Fibroblast of villous mesenchyme (primary cell): ENCODE data around the gene ATOH1. TPM values are rescaled to one million over a fixed set of nuclear protein-coding genes. Genes with fewer than 3 reads are reported as not detected.

Source experiments
- DNase-seq: peaks from one replicate; pipeline ENCODE4 v3.0.0-alpha.2; 2010; ENCODE audit warnings: low read depth
- H3K4me3 ChIP-seq: 2 replicates; pipeline ENCODE4 v1.5.1; 2011; ENCODE audit warnings: low read depth, mild to moderate bottlenecking, low read length
- total RNA-seq: library from RNA; depleted of rRNA; stranded (reverse); fragments of >200 nt; gene quantifications from 2 replicates; pipeline ENCODE4 v1.2.3, GENCODE V29; 2012
- TF ChIP-seq, protein P1 (sequence below): IDR thresholded peaks from 2 replicates; pipeline ENCODE4 v1.5.1; 2012; ENCODE audit warnings: low read depth, mild to moderate bottlenecking, low read length; ENCODE audit not compliant: insufficient read depth

Gene ATOH1
- total RNA-seq, 1 donor: not detected

DNA sequence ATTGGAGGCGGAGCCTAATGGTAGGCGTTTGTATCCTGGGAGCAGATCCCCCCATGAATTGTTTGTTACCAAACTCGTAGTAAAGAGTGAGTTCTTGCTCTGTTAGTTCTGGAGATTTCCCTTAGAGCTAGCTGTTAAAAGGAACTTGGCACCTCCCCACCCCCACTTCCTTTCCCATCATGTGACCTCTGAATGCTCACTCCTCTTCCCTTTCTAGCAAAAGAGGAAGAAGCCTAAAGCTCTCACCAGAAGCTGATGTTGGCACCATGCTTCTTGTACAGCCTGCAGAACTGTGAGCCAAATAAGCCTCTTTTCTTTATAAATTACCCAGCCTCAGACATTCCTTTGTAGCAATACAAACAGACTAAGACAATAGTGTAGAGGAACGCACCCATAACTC lies 13.8 kb upstream of the ATOH1 start:
- TF ChIP-seq, protein P1, sequence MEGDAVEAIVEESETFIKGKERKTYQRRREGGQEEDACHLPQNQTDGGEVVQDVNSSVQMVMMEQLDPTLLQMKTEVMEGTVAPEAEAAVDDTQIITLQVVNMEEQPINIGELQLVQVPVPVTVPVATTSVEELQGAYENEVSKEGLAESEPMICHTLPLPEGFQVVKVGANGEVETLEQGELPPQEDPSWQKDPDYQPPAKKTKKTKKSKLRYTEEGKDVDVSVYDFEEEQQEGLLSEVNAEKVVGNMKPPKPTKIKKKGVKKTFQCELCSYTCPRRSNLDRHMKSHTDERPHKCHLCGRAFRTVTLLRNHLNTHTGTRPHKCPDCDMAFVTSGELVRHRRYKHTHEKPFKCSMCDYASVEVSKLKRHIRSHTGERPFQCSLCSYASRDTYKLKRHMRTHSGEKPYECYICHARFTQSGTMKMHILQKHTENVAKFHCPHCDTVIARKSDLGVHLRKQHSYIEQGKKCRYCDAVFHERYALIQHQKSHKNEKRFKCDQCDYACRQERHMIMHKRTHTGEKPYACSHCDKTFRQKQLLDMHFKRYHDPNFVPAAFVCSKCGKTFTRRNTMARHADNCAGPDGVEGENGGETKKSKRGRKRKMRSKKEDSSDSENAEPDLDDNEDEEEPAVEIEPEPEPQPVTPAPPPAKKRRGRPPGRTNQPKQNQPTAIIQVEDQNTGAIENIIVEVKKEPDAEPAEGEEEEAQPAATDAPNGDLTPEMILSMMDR: no peak
- no peak for DNase-seq
- H3K4me3 ChIP-seq: no peak overlapping the region

GRCh38 chr4:93825551-93826216 lies 2.9 kb upstream of the ATOH1 start:
- TF ChIP-seq, protein P1: no peak
- DNase-seq: no peak
- H3K4me3 ChIP-seq: no peak overlapping the region

DNA sequence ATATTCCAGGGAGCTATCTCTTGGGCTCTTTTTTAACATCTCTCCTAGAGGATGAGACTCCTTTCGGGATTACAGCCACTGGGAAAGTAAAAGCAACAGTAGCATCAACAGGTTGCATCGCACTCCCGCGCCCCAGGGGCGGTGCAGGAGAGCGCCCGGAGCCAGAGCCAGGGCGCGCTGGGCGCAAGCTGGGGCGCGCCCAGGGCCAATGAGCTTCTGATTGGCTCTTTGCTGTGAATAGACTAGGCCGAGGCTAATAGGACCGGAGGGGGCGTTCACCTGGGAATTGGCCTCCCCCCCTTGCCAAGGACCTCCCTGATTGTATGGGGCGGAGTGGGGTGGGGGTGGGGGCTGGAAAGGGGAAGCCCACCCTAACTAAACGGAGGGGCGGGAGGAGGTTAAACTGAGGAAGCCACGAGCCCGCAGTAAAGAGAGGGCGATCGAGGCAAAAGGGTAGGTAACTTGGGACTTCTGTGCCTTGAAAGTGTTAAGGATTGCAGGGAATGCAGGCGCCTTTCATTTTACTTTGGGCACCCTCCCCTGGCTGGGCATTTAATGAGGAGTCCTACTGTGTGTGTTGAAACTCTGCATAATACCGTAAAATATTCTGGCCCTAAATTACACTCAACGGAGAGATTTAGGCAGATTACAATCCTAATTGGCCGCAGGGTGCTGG lies 1.1 kb upstream of the ATOH1 start:
- TF ChIP-seq, protein P1: no peak
- H3K4me3 ChIP-seq: no peak overlapping the region
- DNase-seq: no peak

DNA sequence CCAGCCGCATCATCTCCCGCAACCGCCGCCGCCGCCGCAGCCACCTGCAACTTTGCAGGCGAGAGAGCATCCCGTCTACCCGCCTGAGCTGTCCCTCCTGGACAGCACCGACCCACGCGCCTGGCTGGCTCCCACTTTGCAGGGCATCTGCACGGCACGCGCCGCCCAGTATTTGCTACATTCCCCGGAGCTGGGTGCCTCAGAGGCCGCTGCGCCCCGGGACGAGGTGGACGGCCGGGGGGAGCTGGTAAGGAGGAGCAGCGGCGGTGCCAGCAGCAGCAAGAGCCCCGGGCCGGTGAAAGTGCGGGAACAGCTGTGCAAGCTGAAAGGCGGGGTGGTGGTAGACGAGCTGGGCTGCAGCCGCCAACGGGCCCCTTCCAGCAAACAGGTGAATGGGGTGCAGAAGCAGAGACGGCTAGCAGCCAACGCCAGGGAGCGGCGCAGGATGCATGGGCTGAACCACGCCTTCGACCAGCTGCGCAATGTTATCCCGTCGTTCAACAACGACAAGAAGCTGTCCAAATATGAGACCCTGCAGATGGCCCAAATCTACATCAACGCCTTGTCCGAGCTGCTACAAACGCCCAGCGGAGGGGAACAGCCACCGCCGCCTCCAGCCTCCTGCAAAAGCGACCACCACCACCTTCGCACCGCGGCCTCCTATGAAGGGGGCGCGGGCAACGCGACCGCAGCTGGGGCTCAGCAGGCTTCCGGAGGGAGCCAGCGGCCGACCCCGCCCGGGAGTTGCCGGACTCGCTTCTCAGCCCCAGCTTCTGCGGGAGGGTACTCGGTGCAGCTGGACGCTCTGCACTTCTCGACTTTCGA lies 654 bp downstream of the ATOH1 start:
- no peak for DNase-seq
- TF ChIP-seq, protein P1: no peak
- no peak overlapping the region for H3K4me3 ChIP-seq

DNA sequence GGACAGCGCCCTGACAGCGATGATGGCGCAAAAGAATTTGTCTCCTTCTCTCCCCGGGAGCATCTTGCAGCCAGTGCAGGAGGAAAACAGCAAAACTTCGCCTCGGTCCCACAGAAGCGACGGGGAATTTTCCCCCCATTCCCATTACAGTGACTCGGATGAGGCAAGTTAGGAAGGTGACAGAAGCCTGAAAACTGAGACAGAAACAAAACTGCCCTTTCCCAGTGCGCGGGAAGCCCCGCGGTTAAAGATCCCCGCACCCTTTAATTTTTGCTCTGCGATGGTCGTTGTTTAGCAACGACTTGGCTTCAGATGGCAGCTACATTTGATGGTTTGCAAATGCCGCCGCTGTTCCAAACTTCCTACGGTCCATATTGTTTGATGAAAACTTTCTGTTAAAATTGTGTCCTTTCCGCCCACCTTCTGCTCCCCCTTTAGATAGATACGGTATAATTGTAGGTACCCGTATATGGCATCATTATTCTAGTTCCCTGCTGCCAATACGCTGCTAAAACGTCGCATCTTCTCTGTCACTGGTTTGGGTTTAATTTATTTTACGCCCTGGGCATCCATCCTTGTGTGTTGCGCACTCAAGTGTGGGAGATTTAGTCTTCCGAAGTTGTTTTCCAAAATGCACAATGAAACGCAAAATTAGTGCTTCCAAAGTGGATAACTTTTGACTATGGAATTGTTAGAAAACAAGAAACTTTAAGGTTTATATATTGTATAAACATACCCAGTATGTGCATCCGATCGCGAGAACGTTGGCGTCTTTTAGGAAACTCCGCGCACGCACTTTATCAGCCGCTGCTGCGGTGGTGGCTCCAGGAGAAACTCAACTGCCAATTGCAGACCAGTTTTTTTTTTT lies 1.5 kb downstream of the ATOH1 start:
- no peak for DNase-seq
- TF ChIP-seq, protein P1: no peak
- no peak overlapping the region for H3K4me3 ChIP-seq
